Globus pallidus (tissue), 1 donor: ENCODE measurements around the gene HOXB5.

Experiments used
- DNase-seq: peaks from one replicate; pipeline ENCODE4 v3.0.0-alpha.2; 2015; ENCODE audit warnings: low spot score

HOXB5 gene

DNA sequence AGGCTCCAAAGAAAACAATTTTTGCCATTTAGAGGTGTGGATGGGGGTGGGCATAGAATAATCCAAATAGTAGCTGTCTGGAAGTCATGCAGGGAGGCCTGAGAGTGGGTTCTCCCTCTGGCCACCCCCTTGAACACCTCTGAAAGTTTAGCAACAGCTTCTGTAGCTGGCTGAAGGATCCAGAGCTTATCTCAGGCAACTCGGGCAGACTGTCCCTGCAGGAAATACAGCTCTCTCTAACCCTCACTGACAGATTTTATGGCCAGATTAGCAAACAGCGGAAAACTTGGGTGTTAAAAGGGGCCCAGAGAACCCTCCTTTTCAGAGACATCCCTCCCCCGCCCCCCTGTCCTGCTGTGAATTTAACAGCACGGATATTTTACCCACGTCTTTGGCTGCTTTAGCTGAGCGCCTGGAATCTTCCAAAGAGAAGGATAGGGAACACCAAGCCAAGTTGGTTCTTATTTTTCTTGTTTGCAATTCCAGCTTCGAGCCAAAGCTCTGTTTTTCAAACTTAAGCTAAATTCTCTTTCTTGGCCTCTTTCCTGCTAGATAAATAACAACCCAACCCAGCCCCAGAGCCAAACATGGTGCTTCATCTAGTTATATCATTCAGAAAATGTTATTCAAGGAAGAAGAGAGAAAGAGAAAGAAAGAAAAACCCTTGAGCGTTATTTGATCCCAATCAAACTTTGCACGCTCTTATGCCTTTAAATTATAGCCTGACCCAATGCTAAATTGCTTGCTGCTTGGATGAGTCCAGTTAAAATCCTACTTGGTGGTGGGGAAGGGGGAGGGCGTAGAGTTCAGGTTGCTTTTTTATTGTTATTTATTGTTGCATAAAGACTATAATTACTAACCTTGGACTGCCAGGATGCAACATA, 46.4 kb downstream of the HOXB5 start:
- DNase-seq: no peak

- DNase-seq: no peak
Measured at GRCh38 chr17:48546137-48546923, 47.2 kb downstream of the HOXB5 start.

GRCh38 chr17:48545539-48545938, 48.0 kb downstream of the HOXB5 start:
- DNase-seq: no peak

DNA sequence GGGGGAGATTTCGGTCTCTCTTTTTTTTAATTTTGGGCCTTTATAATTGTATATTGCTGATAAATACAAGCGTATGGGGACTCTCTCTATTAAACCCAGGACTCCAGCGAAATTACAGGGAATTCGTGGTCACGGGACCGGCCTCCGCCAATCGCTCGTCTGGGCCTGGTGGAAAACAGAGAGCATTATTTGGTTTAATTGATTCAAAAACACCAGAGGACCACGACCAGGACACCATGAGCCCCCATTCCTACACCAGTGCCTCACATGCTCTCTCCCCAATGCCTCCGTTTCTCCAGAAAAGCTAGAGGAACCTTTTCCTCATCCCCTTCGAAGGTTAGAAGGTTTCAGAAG, 48.6 kb downstream of the HOXB5 start, which contains the start of gene HOXB2:
HOXB2 (minus strand) TSS at position 88 of the 354 bp plus-strand sequence. CDS start 198 bp downstream, outside the sequence.
- no peak for DNase-seq

GRCh38 chr17:48544349-48545021, 49.1 kb downstream of the HOXB5 start:
- DNase-seq: no peak

GRCh38 chr17:48543854-48544348, 49.7 kb downstream of the HOXB5 start:
- no peak for DNase-seq

DNA sequence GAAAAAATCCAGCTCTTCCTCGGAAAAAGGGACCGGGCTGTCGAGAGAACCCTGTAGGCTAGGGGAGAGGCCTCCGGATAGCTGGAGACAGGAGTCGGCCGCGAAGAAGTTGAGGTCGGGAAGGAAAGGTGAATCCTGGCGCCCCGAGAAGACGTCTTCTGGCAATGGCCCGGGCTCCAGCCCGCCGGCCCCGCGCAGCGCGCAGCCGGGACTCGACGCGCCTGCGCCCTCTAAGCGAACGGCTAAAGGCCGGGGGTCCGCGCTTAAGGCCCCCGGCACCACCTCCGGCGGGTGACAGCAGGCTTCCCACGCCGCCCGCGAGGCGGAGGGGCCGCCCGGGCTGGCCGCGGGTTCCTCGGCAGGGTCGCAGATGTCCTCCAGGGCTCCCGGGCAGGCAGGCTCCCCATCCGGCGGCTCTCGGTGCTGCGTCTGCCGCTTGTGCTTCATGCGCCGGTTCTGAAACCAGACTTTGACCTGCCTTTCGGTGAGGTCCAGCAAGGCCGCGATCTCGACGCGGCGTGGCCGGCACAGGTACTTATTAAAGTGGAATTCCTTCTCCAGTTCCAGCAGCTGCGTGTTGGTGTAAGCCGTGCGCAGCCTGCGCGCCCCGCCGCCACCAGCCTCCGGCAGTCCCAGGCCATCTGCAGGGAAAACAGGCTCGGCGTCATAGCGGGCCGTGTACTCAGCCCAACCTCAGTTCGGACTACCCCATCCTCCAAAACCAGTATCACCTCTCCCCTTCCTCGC, 50.3 kb downstream of the HOXB5 start:
- no peak for DNase-seq

DNA sequence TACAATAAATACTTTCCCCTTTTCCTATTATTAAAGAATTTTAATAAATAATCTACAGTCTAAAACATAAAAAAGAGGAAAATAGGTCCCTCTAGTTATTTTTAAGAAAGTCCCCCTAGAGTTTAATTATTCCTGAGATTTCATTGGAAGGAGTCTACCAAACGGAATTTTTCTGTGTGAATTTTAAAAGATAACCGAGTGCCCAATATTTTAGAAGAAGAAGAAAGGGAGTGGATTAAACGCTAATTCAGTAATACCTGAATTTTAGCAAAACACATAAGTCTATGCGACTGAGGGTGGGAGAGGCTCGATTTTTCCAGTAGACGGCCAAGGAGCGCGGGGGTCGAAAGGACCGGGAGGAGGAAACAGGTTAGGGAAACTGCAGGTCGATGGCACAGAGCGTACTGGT, 50.9 kb downstream of the HOXB5 start:
- no peak for DNase-seq

DNA sequence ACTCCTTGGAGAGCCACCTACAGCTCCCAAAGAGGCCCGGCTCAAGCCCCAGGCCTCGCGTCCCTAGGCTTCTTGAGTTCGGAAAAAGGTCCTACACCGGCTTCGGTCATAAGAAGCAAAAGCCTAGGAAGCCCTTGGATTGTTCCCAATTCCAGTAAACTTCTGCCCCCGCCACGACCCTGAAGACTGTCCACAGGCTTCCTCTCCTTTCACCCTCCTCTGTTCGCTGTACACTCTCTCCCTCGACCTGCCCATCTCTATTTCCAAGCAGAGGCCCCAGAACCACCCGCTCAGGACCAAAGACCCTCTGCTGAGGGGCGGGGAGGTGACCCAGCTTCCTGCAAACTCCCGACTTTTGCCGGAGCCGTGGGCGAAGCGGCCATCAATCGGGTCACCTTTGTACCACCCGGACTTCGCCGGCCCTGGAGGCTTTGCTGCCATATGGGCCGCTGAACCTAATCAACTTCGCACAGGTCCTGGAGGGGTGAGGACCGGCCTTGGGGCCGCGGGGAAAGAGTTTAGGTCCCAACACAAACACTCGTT, 51.4 kb downstream of the HOXB5 start:
- no peak for DNase-seq

DNA sequence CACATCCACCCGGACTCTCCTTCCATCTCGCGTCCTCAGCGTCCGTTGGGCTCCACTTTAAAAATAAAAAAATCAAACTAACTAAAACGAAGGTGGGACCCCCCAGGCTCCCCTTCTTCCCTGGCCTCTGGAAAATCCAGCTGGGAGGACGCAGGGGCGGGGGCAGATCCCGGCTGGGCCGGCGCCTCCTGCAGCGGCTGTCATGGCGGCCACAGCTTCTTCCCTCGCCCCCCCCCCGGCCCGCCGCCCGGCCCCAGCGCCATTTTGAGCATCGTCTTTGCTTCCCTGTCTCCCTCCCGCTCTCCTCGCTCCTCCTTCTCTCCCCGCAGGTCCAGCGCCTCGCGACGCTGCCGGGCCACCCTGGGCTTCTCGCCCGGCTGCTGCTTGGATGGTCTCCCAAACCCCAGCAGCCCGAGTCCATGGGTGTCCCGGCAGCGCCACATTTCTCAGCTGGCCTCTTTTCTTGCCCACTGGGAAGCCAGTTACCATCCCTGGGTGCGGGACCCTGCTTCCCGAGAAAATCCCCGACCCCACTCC, 51.9 kb downstream of the HOXB5 start:
- no peak for DNase-seq
